HG03575 (cell line): ENCODE results near the gene AGXT.
"Not testable (repeated sequence)": the region's sequence is repeated elsewhere in the genome, so short reads cannot be mapped to it uniquely, and the experiment has no call there.

ENCODE experiments used
- ATAC-seq: cut with Tn5 transposase; IDR thresholded peaks from one replicate; pipeline ENCODE4 v1.9.1; 2021; ENCODE audit not compliant: unreplicated experiment, insufficient number of reproducible peaks, low FRiP score; ENCODE audit errors: extremely low read depth

AGXT gene

DNA sequence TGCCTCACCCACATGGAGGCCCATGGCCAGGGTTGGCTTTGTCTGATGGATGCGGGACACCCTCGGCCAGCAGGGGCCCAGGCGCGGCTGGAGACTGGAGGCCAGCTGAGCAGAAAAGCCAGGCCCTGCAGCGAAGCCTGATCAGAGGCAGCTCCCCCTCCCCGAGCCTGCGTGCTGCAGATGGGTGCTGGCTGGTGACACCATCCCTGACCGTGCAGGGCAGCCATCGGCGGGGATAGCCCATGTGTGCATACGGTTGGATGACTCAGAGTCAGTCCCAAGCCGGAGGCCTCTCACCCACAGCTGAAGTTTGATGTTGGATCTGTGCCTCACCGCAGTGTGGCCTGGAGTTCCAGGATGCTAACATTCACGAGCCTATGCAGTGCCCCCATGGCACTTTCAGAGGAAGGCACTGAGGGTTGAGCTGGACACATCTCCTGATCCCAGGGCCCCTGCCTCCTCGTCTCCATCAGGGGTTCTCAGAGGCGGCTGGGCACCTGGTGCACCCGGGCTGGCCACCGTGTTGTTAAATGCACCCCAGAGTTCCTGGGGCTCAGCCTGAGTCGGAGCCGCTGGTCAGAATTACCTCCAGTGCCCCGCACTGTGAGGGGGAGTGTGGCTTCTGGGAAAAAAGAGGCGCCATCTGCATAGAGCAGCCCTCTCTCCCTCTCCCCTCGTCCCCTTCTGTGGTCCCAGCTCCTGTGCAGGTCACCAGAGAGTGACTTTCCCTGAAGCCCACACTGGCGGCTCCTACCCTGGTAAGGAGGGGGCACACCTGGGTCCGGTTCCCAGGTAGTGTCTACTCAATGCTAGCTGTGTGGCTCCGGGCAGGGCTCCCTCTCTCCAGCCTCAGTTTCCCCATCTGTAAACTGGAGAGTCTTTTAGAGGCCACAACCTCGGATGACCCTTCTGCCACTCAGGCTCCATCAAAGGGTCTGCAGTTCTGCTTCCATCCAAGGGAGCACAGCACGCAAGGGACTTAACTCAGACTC lies 29.2 kb upstream of the AGXT start:
- ATAC-seq: no peak

DNA sequence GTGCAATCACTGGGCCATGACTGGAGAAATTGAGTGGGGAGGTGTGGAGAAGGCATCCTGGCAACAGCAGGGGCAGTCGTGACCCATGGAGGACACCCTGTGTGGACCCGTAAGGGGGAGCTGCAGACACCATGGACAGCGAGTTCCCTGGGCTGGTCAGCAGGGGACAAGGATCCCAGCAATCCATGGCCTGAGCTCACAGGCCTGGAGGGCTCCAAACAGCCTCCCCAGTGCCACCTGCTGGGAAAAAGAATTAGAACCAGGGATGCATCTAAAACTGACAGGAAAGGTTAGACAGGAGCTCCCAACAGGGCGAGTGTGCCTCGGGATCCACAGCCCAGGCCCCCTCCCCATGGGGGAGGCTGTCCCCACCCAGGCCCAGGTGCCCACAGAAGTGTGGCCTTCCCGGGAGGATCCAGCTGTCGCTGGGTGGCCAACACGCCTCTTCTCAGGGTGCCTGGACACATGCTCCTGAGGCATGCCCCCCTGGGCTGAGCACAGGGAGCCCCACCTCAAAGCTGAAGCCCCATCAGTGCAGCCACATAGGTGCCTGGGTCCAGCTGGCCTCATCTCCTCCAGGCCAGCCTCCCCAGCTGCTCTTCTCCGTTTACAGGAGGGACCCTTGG lies 28.1 kb upstream of the AGXT start:
- ATAC-seq: no peak

DNA sequence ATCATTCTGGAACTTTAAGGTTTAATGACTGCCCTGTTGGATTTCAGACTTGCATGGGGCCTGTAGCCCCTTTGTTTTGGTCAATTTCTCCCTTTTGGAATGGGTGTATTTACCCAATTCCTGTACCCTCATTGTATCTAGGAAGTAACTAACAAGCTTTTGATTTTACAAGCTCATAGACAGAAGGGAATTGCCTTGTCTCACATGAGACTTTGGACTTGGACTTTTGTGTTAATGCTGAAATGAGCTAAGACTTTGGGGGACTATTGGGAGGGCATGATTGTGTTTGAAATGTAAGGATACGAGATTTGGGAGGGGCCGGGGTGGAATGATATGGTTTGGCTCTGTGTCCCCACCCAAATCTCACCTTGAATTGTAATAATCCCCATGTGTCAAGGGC lies 22.3 kb upstream of the AGXT start:
- ATAC-seq: not testable (repeated sequence)

DNA sequence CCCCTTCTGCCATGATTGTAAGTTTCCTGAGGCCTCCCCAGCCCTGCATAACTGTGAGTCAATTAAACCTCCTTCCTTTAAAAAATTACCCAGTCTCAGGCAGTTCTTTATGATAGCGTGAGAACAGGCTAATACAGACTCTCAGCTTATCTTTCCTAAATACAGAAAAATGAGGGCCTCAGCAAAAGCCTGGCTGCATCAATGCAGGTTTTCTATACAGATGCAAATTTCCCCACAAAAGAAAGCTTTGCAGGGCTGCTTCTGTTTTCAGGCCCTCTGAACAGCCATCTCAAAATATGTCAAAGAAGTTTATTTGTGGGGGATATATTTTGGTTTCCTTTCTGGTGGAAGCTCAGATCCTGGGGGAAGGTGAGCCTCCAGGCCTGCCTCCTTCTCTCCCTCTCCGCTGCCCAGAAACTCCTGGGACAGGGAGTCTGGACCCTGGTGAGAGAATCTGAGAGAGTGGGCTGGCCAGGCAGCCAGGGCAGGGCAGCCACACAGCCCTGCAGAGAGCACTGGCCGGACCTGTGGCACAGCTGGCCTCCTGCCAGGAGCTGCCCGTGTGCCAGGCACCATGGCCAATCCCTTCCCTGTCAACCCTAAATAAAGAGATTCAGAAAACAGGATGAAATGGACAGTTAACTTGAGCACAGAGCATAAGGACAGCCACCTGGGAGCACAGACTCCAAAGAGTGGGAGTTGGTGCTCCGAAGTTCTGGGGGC lies 21.6 kb upstream of the AGXT start:
- ATAC-seq: no peak

DNA sequence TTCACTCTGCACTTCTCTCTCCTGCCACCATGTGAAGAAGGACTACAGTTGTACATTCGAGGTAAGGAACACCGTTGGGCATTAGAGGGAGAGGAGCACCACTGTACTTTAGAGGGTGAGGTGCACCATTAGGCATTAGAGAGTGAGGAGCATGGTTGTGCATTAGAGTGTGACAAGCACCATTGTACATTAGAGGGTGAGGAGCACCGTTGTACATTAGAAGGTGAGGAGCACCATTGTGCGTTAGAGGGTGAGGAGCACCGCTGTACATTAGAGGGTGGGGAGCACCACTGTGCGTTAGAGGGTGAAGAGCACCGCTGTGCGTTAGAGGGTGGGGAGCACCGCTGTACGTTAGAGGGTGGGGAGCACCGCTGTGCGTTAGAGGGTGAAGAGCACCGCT lies 20.8 kb upstream of the AGXT start:
- no peak for ATAC-seq

DNA sequence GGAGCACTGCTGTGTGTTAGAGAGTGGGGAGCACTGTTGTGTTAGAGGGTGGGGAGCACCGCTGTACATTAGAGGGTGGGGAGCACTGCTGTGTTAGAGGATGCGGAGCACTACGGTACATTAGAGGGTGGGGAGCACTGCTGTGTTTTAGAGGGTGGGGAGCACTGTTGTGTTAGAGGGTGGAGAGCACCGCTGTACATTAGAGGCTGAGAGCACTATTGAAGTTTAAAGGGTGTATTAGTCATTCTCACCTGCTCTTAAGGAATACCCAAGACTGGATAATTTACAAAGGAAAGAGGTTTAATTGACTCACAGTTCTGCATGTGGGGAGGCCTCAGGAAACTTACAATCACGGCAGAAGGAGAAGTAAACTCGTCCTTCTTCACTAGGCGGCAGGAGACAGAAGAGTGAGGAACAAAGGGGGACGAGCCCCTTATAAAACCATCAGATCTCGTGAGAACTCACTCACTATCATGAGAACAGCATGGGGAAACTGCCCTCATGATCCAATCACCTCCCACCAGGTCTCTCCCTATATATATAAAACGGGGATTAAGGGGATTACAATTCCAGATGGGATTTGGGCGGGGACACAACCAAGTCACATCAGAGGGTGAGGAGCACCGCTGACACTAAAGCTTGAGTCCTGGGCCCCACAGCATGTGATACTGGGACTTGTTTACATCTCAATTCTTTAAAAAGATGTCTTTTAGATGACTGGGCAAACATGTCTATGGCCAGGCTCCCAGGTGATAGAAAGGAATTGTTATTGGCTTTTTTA lies 19.5 kb upstream of the AGXT start:
- ATAC-seq: no peak

DNA sequence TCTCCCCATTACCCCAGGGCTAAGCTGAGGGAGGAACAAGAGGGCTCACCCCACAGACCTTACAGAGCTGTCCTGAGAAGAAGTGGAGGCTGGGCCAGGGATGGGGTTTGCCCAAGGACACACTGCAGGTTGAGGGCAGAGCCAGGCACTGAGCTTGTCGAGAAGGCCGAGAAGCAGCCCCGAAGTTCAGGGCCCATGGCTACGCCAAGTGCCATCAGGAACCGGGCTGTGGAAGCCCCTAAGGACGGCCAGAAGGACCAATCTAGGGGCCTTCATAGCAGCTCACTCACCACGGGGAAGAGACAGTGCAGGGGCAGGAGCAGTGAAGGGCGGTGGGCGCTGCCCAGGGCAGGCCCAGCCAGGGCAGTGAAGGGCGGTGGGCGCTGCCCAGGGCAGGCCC lies 18.6 kb upstream of the AGXT start:
- ATAC-seq: no peak

DNA sequence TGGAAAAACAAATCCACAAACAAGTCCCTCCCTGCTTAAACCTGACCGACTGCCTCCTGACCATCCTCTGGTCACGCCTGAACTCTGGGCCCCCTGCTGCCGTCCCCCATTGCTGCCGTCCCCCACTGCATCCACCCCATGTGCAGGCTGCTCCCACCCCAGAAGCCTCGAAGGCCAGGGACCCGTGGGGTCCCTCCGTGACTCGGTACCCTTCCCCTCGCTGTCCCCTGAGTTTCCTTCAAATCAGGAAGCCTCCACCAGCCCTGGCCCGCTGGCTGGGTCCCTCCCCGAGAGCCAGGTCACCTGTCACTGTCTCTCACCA lies 17.9 kb upstream of the AGXT start:
- ATAC-seq: no peak

DNA sequence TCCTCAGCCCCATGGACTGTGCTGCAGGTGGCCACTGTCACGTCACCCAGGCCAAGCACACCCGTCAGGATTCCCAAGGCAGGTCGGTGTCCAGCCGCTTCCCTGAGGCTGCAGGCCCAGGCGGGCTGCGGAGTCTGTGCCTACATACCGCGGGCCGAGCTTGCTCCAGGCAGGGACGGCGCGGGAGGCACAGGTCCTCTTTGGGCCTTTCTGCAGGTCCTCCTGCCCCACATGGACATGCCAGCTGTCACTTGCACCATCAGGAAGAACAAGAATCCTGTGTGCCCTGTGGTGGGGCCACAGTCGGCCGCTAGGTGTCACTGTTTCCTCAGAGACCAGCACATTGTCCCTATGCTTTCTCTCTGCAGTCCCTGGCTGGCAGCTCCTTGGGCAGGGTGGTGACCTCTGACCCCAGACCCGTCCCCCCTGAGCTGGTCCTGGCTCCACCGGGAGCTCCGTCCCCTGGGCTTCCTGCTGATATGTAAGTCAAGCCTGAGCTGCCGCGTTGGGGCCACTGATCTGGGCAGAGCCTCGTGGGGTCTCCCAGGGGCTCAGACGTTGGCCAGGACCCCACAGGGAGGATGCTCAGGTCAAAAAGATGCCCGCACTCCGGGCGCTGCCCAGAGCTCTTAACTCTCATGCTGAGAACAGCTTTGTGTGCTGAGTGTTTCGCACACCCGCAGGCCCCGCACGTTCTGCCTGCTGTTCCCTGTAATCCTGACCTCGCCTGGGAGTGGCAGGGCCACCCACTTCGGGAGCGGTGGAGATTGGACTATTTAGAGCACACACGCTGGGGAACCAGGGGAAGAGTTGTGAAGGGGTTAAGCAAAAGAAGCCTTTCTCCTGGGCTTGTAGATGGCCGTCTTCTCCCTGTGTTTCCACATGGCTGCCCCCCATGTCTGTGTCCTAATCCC lies 17.3 kb upstream of the AGXT start:
- ATAC-seq: no peak

DNA sequence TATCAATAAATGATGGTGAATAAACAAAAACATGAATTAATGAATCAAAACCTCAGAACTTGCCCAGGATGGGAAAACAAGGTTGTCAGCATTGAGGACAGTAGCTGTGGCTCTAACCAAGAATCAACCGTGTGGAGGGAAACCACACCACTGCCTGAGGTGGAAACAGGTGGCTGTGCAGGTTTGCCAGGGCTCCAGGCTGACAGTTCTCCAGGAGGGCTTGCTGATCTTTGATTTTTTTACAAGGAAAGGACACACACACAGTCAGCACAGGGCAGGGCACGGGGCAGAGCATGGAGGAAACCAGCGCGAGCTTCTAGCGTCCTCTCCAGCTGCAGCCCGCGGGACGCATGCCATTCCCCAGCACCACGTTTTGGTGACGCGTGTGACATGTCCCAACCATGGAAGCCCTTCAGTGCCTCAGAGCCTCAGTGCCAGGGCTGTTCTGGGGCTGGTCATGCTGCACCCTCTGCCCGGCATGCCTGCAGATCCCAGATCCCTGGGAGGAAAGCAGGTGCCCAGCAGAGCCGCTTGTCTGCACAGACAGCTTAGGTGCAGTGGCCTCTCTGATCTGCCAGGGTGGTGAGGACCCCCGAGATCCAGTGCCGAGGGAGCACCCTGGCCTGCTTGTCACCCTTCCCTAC lies 15.8 kb upstream of the AGXT start:
- ATAC-seq: no peak

DNA sequence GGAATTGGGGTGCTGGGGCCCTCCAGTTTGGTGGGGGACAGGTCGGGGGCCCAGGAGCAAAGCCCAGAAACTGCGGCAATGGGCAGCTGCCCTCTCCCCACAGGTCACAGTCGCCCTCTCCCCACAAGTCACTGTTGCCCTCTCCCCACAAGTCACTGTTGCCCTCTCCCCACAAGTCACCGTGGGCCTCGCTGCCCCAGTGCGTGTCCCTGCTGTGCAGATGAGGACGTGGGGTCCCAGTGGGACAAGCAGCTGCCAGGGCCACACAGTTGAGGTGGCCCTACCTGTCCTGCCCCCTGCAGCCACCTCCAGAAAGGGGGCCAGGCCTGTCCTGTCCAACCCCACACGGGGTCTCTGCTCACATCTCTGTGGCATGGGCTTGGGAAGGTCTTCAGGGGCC lies 13.0 kb upstream of the AGXT start:
- ATAC-seq: no peak

DNA sequence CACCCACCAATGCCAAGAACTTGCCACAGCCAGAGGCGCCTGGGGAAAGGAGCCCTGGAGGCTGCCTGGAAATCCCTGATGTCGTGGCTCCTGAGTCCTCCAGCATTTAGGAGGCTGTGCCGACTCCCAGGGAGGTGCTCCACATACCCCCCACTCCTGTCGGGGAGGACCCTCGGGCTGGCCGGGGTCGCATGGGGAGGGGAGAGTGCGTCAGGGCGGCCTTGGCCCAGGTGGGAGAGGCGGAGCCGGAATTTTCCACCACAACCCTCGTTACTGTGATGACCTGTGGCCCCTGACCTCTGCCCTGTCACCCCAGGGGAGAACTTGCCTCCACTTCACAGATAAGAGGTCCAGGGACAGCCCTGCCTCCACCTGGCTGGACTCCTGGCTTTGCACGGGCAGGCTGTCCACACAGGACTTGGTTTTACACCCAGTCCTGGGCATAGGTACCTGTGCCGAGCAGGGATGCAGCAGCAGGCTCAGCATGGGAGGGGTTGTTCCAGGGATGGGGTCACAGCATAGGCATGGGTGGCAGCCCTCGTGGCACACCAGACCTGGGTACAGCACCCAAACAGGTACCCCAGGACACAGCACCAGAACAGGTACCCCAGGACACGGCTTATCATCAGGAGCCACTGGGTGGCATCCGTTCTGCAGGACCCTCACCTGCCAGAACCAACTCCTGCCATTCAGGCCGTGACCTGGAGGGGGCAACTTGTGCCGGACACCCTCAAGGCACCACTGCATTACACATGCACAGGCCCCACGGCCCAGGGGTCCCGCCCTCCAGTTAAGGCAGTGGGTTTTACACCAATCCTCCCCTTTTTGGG lies 12.3 kb upstream of the AGXT start:
- ATAC-seq: no peak

DNA sequence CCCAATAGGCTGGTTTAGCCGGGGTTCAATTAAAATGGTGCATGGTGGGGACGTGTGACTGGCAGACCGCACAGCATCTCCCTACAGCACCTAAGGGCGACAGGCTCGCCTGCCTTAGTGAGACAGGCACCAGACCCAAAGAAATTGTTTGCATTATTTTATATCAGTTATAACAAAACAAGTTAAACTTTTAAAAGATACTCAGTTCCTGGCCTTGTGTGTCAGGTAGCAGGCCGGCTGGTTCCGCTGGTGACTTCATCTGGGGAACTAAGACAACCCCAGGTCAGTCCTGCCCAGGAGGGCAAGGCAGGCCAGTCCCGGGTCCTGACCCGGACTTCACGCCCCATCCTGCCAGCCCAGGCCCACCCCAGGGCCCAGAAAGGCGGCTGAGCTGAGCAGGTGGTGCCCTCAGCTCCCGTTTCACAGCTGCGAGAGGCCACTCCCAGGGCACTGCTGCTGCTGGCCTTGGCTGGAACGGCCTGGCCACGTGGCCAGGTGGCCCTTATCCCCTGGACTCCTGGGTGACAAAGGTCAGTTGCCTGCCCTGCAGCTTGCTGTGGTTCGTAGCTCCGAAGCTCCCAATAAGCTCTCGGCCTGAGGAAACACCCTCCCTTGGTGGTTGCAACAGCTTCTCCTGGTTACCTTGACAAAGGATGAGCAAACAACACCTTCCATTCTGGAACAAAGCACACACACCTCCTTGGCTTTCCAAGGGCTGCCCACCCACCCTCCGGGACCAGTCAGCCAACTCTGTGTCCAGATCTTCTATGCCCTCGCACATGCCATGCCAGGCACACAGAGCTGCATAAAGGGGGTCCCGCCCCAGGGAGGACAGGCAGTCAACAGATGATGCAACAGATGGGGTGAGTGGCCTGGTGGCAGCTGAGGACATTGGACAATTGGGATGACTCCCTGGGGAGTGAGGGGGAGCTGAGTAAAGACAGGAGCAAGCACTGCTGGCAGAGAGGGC lies 11.3 kb upstream of the AGXT start:
- no peak for ATAC-seq

DNA sequence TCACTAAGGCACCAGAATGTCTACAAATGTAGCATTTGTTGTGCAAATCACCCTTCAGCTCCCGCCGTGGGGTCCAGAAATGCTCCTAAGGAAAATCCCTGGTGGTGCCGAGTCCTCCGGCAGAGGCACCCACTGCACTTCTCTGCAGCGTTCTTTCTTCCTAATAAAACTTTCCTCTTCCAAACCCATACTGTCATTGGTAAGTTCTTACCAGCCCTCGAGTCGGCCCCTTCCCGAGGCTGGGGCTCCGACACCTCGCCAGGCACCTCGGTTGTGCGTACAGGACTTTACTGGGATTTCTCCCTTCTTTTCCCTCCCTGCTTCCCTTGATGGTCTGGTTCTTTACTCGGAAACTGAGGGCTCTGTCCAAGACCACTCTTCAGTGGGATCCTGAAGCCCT lies 10.3 kb upstream of the AGXT start:
- ATAC-seq: no peak

DNA sequence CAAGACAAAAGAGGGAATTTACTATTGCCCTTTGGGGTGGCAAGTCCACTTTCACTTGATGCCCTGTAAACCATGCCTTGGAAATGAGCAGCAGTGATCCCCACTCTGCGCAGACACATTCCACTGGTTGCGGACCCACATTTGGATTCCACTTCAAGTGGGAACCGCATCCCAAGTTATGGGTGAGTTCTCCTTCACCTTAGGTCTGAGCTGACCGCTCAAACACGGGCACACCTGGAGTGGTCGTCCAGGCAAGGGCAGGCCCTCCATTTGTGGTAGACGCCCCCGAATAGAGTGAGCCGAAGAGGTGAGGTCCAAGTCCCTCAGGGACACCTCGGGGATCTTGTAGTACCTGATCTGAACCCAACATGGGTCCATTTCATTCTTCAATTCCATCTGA lies 9.8 kb upstream of the AGXT start:
- no peak for ATAC-seq

DNA sequence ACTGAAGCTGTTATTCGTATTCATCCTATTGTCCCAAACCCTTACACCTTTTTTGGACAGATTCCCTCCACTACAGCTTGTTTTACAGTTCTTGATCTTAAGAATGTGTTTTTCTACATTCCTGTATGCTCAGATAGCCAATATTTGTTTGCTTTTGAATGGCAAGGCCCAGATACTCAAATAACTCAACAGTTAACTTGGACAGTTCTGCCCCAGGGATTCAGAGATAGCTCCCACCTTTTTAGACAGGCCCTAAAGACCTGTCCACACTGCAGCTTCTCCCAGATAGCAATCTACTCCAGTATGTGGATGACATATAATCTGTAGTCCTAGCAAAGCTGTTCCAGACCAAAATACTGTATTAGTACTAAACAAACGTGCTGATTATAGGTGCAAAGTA lies 7.1 kb upstream of the AGXT start:
- no peak for ATAC-seq
